Gastroesophageal sphincter (tissue), 3 donors: Measurements from ENCODE around the gene SCN4A.

Experiments
- EP300 ChIP-seq: sonication (generic); formaldehyde crosslinking; IDR thresholded peaks from one replicate; pipeline ENCODE4 v1.6.1; 2017; ENCODE audit warnings: antibody characterized with exemption, mild to moderate bottlenecking
- POLR2A ChIP-seq, 2 donors: fragments of 450-650 bp; IDR thresholded peaks; one replicate each; pipeline ENCODE4 v1.6.1; 2017; ENCODE audit warnings: antibody characterized with exemption in 2 of 2, mild to moderate bottlenecking in 2 of 2, moderate library complexity in 1 of 2
- POLR2AphosphoS5 ChIP-seq: sonication (generic); formaldehyde crosslinking; IDR thresholded peaks from one replicate; pipeline ENCODE4 v1.6.1; 2017; ENCODE audit warnings: antibody characterized with exemption
- TF ChIP-seq, protein P1 (sequence below), 4 experiments: fragments of 200-600 bp in 2 of 4; fragments of 450-650 bp in 2 of 4; sonication (generic) in 1 of 4; IDR thresholded peaks; one replicate each; pipeline ENCODE4 v1.5.1; 2017 to 2019; ENCODE audit warnings: antibody characterized with exemption in 4 of 4, mild to moderate bottlenecking in 2 of 4, moderate library complexity in 2 of 4

DNA sequence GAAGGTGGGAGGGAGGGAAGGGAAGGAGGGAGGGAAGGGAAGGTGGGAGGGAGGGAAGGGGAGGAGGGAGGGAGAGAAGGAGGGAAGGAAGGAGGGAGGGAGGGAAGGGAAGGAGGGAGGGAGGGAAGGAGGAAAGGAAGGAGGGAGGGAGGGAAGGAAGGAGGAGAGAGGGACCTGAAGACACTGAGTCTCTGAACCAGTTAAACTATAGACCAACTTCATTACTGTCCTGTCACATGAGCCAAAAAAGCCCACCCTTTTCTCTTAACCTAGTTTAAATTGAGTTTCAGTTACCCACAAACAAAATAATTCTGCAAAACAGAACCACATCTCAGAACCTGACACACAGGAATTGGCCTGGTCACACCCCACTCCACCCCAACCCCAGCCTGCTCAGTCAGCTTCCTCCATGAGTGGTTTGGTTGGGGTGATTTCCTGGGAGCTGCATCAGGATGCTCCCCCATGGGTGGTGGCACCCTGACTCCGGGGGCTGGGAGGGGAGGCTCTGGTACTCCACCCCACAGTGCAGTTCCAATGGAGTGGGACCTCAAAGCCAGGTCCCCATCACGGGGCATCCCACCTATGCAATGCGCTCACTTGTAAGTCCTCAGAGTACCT, 20.8 kb upstream of the SCN4A start:
- TF ChIP-seq, protein P1, sequence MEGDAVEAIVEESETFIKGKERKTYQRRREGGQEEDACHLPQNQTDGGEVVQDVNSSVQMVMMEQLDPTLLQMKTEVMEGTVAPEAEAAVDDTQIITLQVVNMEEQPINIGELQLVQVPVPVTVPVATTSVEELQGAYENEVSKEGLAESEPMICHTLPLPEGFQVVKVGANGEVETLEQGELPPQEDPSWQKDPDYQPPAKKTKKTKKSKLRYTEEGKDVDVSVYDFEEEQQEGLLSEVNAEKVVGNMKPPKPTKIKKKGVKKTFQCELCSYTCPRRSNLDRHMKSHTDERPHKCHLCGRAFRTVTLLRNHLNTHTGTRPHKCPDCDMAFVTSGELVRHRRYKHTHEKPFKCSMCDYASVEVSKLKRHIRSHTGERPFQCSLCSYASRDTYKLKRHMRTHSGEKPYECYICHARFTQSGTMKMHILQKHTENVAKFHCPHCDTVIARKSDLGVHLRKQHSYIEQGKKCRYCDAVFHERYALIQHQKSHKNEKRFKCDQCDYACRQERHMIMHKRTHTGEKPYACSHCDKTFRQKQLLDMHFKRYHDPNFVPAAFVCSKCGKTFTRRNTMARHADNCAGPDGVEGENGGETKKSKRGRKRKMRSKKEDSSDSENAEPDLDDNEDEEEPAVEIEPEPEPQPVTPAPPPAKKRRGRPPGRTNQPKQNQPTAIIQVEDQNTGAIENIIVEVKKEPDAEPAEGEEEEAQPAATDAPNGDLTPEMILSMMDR (IDR thresholded peaks at IDR 0.05) = no peak
- TF ChIP-seq POLR2A (IDR thresholded peaks at IDR 0.05) (no peak), POLR2AphosphoS5 (no peak), EP300 (no peak)
